Endothelial cell of umbilical vein (primary cell): ENCODE data around the gene PPP2R2D. TPM values are rescaled to one million over a fixed set of nuclear protein-coding genes. Genes with fewer than 3 reads are reported as not detected.

Source experiments
- BruUV-seq: library from RNA; stranded (reverse); fragments of 400-500 nt; replicated peaks from 2 replicates; lab custom pipeline; 2021; lab: Mats Ljungman, UMichigan
- CTCF ChIA-PET: fragments of 300-600, 350-600 bp; sonication (Branson Sonifier 250); formaldehyde crosslinking; loops from one replicate; lab custom pipeline; 2021; ENCODE audit warnings: antibody characterized with exemption, inconsistent platforms; lab: Charles Lee
- POLR2A ChIA-PET: fragments of 300-600, 350-600 bp; sonication (Branson Sonifier 250); formaldehyde crosslinking; loops from one replicate; lab custom pipeline; 2021; ENCODE audit warnings: antibody characterized with exemption, inconsistent platforms; lab: Charles Lee
- DNase-seq: peaks from one replicate; pipeline ENCODE4 v3.0.0-alpha.2; 2011; ENCODE audit warnings: low read depth, low spot score
- FAIRE-seq: peaks from 2 replicates; lab custom pipeline; 2011; peaks lifted over from hg19 to GRCh38; lab: Jason Lieb, UNC
- H2AFZ ChIP-seq: 2 replicates; pipeline ENCODE4 v1.6.0; 2012; ENCODE audit warnings: low read depth, low read length, control low read depth, inconsistent platforms
- H3K27ac ChIP-seq: 2 replicates; pipeline ENCODE4 v1.5.1; 2011; ENCODE audit warnings: low read depth, mild to moderate bottlenecking, control low read depth, low read length, moderate library complexity; ENCODE audit not compliant: insufficient read depth
- H3K27me3 ChIP-seq, 2 experiments: 2 replicates each; pipeline versions ENCODE4 v1.6.0 to v1.6.1; 2011; ENCODE audit warnings: low read length in 2 of 2, mixed read lengths in 1 of 2; ENCODE audit not compliant: control insufficient read depth in 2 of 2, insufficient read depth in 2 of 2
- H3K36me3 ChIP-seq, 2 experiments: 2 replicates in 1 of 2; 3 replicates in 1 of 2; pipeline ENCODE4 v1.5.1; 2011; ENCODE audit warnings: low read length in 2 of 2, mild to moderate bottlenecking in 1 of 2, moderate library complexity in 1 of 2; ENCODE audit not compliant: control insufficient read depth in 2 of 2, insufficient read depth in 2 of 2; ENCODE audit errors: extremely low read depth in 1 of 2
- H3K4me1 ChIP-seq: 3 replicates; pipeline ENCODE4 v1.5.1; 2011; ENCODE audit warnings: mild to moderate bottlenecking, low read length; ENCODE audit not compliant: control insufficient read depth, insufficient read depth; ENCODE audit errors: extremely low read depth
- H3K4me2 ChIP-seq: 2 replicates; pipeline ENCODE4 v1.6.1; 2011; ENCODE audit warnings: low read length, control low read depth, mixed read lengths; ENCODE audit not compliant: insufficient read depth
- H3K4me3 ChIP-seq, 3 experiments: fragments of 200-600 bp in 1 of 3; sonication (generic), shearing (Covaris generic) in 1 of 3; replicated peaks in 1 of 3; 2 replicates each; pipeline ENCODE4 v1.5.1; 2011 to 2016; ENCODE audit warnings: control low read depth in 3 of 3, low read length in 3 of 3, mild to moderate bottlenecking in 2 of 3, inconsistent platforms in 1 of 3, low read depth in 1 of 3, moderate library complexity in 1 of 3; ENCODE audit not compliant: insufficient read depth in 1 of 3
- H3K79me2 ChIP-seq: 2 replicates; pipeline ENCODE4 v1.6.0; 2012; ENCODE audit warnings: low read length, inconsistent platforms; ENCODE audit not compliant: control insufficient read depth, insufficient read depth
- H3K9ac ChIP-seq: replicated peaks from 2 replicates; pipeline ENCODE3; 2011; ENCODE audit warnings: low read length, control low read depth; ENCODE audit not compliant: insufficient read depth; ENCODE audit errors: extremely low read depth
- H3K9me1 ChIP-seq: replicated peaks from 3 replicates; pipeline ENCODE4 v1.6.0; 2011; ENCODE audit warnings: mild to moderate bottlenecking, low read length; ENCODE audit not compliant: control insufficient read depth, insufficient read depth; ENCODE audit errors: extremely low read depth
- H3K9me3 ChIP-seq: replicated peaks from 2 replicates; pipeline ENCODE4 v1.5.1; 2012; ENCODE audit warnings: low read length, inconsistent platforms; ENCODE audit not compliant: control insufficient read depth, insufficient read depth
- H4K20me1 ChIP-seq: replicated peaks from 2 replicates; pipeline ENCODE3; 2011; ENCODE audit warnings: mild to moderate bottlenecking, low read length; ENCODE audit not compliant: control insufficient read depth, insufficient read depth; ENCODE audit errors: extremely low read depth
- CTCF ChIP-seq, 2 donors: IDR thresholded peaks; 1 replicate in 1 of 2; 2 replicates in 1 of 2; pipeline ENCODE4 v1.5.1; 2011; ENCODE audit warnings: low read length in 2 of 2, mild to moderate bottlenecking in 2 of 2, moderate library complexity in 2 of 2, control low read depth in 1 of 2, inconsistent platforms in 1 of 2, low read depth in 1 of 2; ENCODE audit not compliant: insufficient read depth in 1 of 2; ENCODE audit errors: extremely low read depth in 1 of 2
- EZH2 ChIP-seq: IDR thresholded peaks from 2 replicates; pipeline ENCODE4 v1.6.1; 2012; ENCODE audit warnings: borderline replicate concordance, low read depth, mild to moderate bottlenecking, moderate library complexity, low read length, inconsistent platforms; ENCODE audit not compliant: severe bottlenecking
- FOS ChIP-seq: IDR thresholded peaks from 2 replicates; pipeline ENCODE4 v1.6.1; 2011; ENCODE audit warnings: mild to moderate bottlenecking, low read length, moderate library complexity, borderline replicate concordance; ENCODE audit not compliant: insufficient read depth
- GATA2 ChIP-seq: IDR thresholded peaks from 2 replicates; pipeline ENCODE4 v1.7.0; 2011; ENCODE audit warnings: low read depth, mild to moderate bottlenecking, moderate library complexity, mixed read lengths, low read length; ENCODE audit not compliant: insufficient read length, insufficient read depth
- JUN ChIP-seq: IDR thresholded peaks from 2 replicates; pipeline ENCODE4 v1.6.1; 2011; ENCODE audit warnings: borderline replicate concordance, low read depth; ENCODE audit not compliant: insufficient read length, insufficient read depth
- MAX ChIP-seq: IDR thresholded peaks from 2 replicates; pipeline ENCODE4 v1.6.1; 2011; ENCODE audit not compliant: insufficient read depth, insufficient read length
- MYC ChIP-seq: IDR thresholded peaks from one replicate; pipeline ENCODE4 v1.6.1; 2011; ENCODE audit warnings: mild to moderate bottlenecking, low read depth, low read length
- POLR2A ChIP-seq: IDR thresholded peaks from 2 replicates; pipeline ENCODE4 v1.6.1; 2012; ENCODE audit warnings: low read depth, mild to moderate bottlenecking, control low read depth, low read length
- POLR2AphosphoS5 ChIP-seq: IDR thresholded peaks from 2 replicates; pipeline ENCODE4 v1.6.1; 2012; ENCODE audit warnings: low read depth, mild to moderate bottlenecking, control low read depth, low read length, moderate library complexity; ENCODE audit not compliant: insufficient read depth
- dilution Hi-C: fragments of 300-500 bp; cut with MboI; formaldehyde crosslinking; loops from one replicate; pipeline ENCODE4 v1.15.0; 2019; ENCODE audit warnings: low sequenced_read_pairs; ENCODE audit not compliant: extremely low pct_ligation_motif_present
- intact Hi-C: fragments of 100-400 bp; cut with micrococcal nuclease; formaldehyde crosslinking; loops from one replicate; pipeline ENCODE4 v1.10.0; 2022
- polyA plus RNA-seq, 4 experiments: library from polyadenylated mRNA; depleted of rRNA in 3 of 4; stranded (reverse) in 3 of 4; unstranded in 1 of 4; fragments of >200 nt; gene quantifications; 2 replicates each; pipeline versions ENCODE4 v1.2.1 to v1.2.3, GENCODE V29; 2011 to 2012; ENCODE audit warnings: missing spikeins in 1 of 4
- total RNA-seq: library from RNA; stranded (reverse); gene quantifications from 2 replicates; pipeline ENCODE4 v1.2.3, GENCODE V29; 2021

The PPP2R2D gene
- total and polyA plus RNA-seq, 2 donors (not counting 3 experiments of a cell fraction or from before 2014, with no cell fraction given), result 29.9 to 36.3 TPM

DNA sequence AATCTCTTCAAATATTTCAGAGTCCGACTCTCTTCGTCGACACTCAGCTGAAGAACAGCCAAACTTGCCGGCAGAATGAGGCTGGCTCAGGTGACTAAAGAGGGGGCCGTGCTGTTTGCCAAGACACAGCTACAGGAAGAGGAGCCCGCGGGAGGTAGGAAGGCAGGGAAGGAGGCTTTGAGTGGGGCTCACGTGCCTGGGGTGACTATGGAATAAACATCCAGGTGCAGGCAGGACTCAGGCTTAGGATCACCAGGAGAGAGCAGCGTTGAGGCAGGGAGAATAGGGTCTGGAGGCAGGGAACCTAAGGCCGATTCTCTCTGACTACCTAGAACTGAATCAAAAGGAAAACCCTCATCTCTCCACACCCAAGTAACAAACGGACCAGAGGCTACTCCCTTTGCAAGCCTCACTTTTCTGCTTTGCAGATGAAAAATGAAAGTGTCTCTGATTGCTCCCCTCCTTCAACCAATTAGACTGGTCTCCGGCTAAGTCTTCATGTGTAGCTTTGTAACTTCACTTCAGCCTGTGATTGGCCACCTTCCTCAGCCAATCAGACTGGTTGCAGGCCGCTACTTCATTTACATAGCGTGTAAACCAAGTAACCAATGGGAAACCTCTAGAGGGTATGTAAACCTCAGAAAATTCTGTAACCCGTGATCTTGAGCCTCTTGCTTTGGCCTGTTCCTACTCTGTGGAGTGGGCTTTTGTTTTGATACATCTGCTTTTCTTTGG, 100.6 kb downstream of the PPP2R2D start:
- DNase-seq (no peak), FAIRE-seq (no peak)
- Histone ChIP-seq H2AFZ (no peak overlapping the region), H3K9me1 (no peaks in the 10 kb centered on the region), H3K36me3 (no peaks in the 10 kb centered on the region), H3K4me1 (peaks cover 7% of the 10 kb centered on the region), H3K27me3 (peaks cover 0 to 2% of the 10 kb centered on the region in 2 experiments), H3K79me2 (no peaks in the 10 kb centered on the region), H3K9me3 (no peaks in the 10 kb centered on the region), H3K4me3 (no peak overlapping the region), H3K4me2 (no peak overlapping the region), H3K27ac (no peak overlapping the region), H4K20me1 (no peaks in the 10 kb centered on the region), H3K9ac (no peak overlapping the region)
- BruUV-seq, result no TSS peak
- TF ChIP-seq GATA2 (no peak), POLR2AphosphoS5 (no peak), FOS (no peak)
- CTCF ChIA-PET, result interaction anchor here (0.8 to 6.7 kb wide), 2 partner anchors 22 to 115 kb away, joined by 3 to 51 read pairs; no protein-coding TSS in a partner anchor
- dilution Hi-C loops (no loop called here), intact Hi-C loops (no loop called here)
- POLR2A ChIA-PET, result interaction anchor here (0.6 kb wide), 1 partner anchor 27 kb away, joined by 9 read pairs; no protein-coding TSS in a partner anchor

GRCh38 chr10:132002004-132002403, 101.2 kb downstream of the PPP2R2D start:
- no peak overlapping the region for H2AFZ ChIP-seq
- no peaks in the 10 kb centered on the region for H3K9me3 ChIP-seq
- H3K4me2 ChIP-seq, result no peak overlapping the region
- ChIA-PET CTCF (interaction anchor here (0.8 to 6.7 kb wide), 2 partner anchors 21 to 116 kb away, joined by 3 to 51 read pairs; no protein-coding TSS in a partner anchor), POLR2A (no interaction called here)
- H3K9me1 ChIP-seq, result no peaks in the 10 kb centered on the region
- intact Hi-C loops, result no loop called here
- DNase-seq, result no peak
- peaks cover 7% of the 10 kb centered on the region for H3K4me1 ChIP-seq
- TF ChIP-seq MYC (no peak), FOS (no peak), JUN (no peak), GATA2 (no peak), CTCF (IDR thresholded peaks at IDR 0.05; ENCODE audit: extremely low read depth in 1 of 2, insufficient read depth in 1 of 2, low read depth in 1 of 2, low read length in 2 of 2) (no peak), EZH2 (no peak), MAX (no peak), POLR2AphosphoS5 (no peak), POLR2A (no peak)
- no peaks in the 10 kb centered on the region for H3K79me2 ChIP-seq
- FAIRE-seq, result no peak
- dilution Hi-C loops, result no loop called here
- no peaks in the 10 kb centered on the region for H4K20me1 ChIP-seq
- peaks cover 0 to 2% of the 10 kb centered on the region in 2 experiments for H3K27me3 ChIP-seq
- no peaks in the 10 kb centered on the region for H3K36me3 ChIP-seq
- no peak overlapping the region for H3K27ac ChIP-seq
- no TSS peak for BruUV-seq
- H3K9ac ChIP-seq, result no peak overlapping the region
- no peak overlapping the region for H3K4me3 ChIP-seq
